22Rv1 (cell line): ENCODE measurements around the gene PRPF18.

ENCODE experiments used
- ZFX ChIP-seq: fragments of 450-650 bp; IDR thresholded peaks from 2 replicates; pipeline ENCODE4 v1.6.1; 2017; ENCODE audit warnings: antibody characterized with exemption, borderline replicate concordance
- TF ChIP-seq, protein P1 (sequence below): fragments of 450-650 bp; IDR thresholded peaks from 2 replicates; pipeline ENCODE4 v1.5.1; 2017; ENCODE audit warnings: mild to moderate bottlenecking

GRCh38 chr10:13593535-13593934 lies 6.8 kb downstream of the PRPF18 start:
- TF ChIP-seq, protein P1, sequence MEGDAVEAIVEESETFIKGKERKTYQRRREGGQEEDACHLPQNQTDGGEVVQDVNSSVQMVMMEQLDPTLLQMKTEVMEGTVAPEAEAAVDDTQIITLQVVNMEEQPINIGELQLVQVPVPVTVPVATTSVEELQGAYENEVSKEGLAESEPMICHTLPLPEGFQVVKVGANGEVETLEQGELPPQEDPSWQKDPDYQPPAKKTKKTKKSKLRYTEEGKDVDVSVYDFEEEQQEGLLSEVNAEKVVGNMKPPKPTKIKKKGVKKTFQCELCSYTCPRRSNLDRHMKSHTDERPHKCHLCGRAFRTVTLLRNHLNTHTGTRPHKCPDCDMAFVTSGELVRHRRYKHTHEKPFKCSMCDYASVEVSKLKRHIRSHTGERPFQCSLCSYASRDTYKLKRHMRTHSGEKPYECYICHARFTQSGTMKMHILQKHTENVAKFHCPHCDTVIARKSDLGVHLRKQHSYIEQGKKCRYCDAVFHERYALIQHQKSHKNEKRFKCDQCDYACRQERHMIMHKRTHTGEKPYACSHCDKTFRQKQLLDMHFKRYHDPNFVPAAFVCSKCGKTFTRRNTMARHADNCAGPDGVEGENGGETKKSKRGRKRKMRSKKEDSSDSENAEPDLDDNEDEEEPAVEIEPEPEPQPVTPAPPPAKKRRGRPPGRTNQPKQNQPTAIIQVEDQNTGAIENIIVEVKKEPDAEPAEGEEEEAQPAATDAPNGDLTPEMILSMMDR = no peak
- TF ChIP-seq ZFX = no peak
